Smooth muscle cell (in vitro differentiated cells): ENCODE measurements around the gene NRP2. TPM values are rescaled to one million over a fixed set of nuclear protein-coding genes. Genes with fewer than 3 reads are reported as not detected.

Experiments
- DNase-seq: peaks from one replicate; lab custom pipeline; 2025; ENCODE audit not compliant: unreplicated experiment; lab: John Stamatoyannopoulos, UW
- H2AFZ ChIP-seq: fragments of 200-600 bp; sonication (generic); 2 replicates; pipeline ENCODE4 v1.6.0; 2016; ENCODE audit warnings: antibody characterized with exemption, low read depth, mild to moderate bottlenecking
- H3F3A ChIP-seq: fragments of 200-600 bp; sonication (generic); 2 replicates; pipeline ENCODE4 v1.6.0; 2017; ENCODE audit warnings: antibody characterized with exemption, low read depth
- H3K27ac ChIP-seq: fragments of 200-600 bp; sonication (generic); 2 replicates; pipeline ENCODE4 v1.5.1; 2016; ENCODE audit warnings: low read depth, mild to moderate bottlenecking
- H3K27me3 ChIP-seq: fragments of 200-600 bp; sonication (generic); 2 replicates; pipeline ENCODE4 v1.6.1; 2016; ENCODE audit warnings: low read depth, mild to moderate bottlenecking
- H3K36me3 ChIP-seq: fragments of 200-600 bp; sonication (generic); 2 replicates; pipeline ENCODE4 v1.5.1; 2016; ENCODE audit warnings: low read depth
- H3K4me1 ChIP-seq: fragments of 200-600 bp; sonication (generic); 2 replicates; pipeline ENCODE4 v1.5.1; 2016; ENCODE audit warnings: low read depth
- H3K4me2 ChIP-seq: fragments of 200-600 bp; sonication (generic); 2 replicates; pipeline ENCODE4 v1.6.0; 2016; ENCODE audit warnings: mild to moderate bottlenecking
- H3K4me3 ChIP-seq: fragments of 200-600 bp; sonication (generic); 2 replicates; pipeline ENCODE4 v1.5.1; 2016; ENCODE audit warnings: mild to moderate bottlenecking
- H3K79me2 ChIP-seq: fragments of 200-600 bp; sonication (generic); 2 replicates; pipeline ENCODE4 v1.6.0; 2016; ENCODE audit warnings: low read depth, mild to moderate bottlenecking
- H3K9ac ChIP-seq: fragments of 200-600 bp; sonication (generic); 2 replicates; pipeline ENCODE4 v1.6.0; 2016; ENCODE audit warnings: low read depth
- H3K9me3 ChIP-seq: fragments of 200-600 bp; sonication (generic); replicated peaks from 2 replicates; pipeline ENCODE4 v1.5.1; 2016; ENCODE audit warnings: low read depth
- H4K20me1 ChIP-seq: fragments of 200-600 bp; sonication (generic); 2 replicates; pipeline ENCODE4 v1.6.0; 2016; ENCODE audit warnings: low read depth
- CTCF ChIP-seq: fragments of 200-600 bp; sonication (generic); IDR thresholded peaks from 2 replicates; pipeline ENCODE4 v1.5.1; 2017; ENCODE audit warnings: borderline replicate concordance, mild to moderate bottlenecking, antibody characterized with exemption; ENCODE audit not compliant: insufficient read depth, poor library complexity, severe bottlenecking
- WGBS: methylation state at CpG from one replicate; pipeline ENCODE4 v1.1.7; 2016; ENCODE audit warnings: low lambda C conversion rate; 5-methylcytosine and 5-hydroxymethylcytosine counted together
- polyA plus RNA-seq: library from polyadenylated mRNA; unstranded; fragments of >200 nt; fragmentation: Nextera tagmentation; extraction: Ambion mirVana; gene quantifications from 2 replicates; pipeline ENCODE4 v1.2.1, GENCODE V29; 2016
- total RNA-seq: library from RNA; depleted of rRNA; stranded (reverse); fragments of >200 nt; gene quantifications from 2 replicates; pipeline ENCODE4 v1.2.3, GENCODE V29; 2014

Gene NRP2
- total and polyA plus RNA-seq, 2 experiments from 2014 or later = 58.4 to 96.1 TPM

GRCh38 chr2:205681401-205682238 is 681 bp upstream of the NRP2 start:
- H3K4me2 ChIP-seq = peak overlapping the region; percentile 100
- peak overlapping the region; percentile 24 for H3K27ac ChIP-seq

GRCh38 chr2:205682971-205683501 is 735 bp downstream of the NRP2 start:
- Histone ChIP-seq H4K20me1 (peaks cover 11% of the 10 kb centered on the region), H3F3A (peaks cover 14% of the 10 kb centered on the region), H3K27me3 (no peaks in the 10 kb centered on the region), H3K27ac (peak overlapping the region; percentile 44), H2AFZ (peak overlapping the region; percentile 6), H3K4me1 (peaks cover 31% of the 10 kb centered on the region), H3K4me3 (peak overlapping the region; percentile 74), H3K36me3 (no peaks in the 10 kb centered on the region), H3K9ac (peak overlapping the region; percentile 64), H3K79me2 (peaks cover 53% of the 10 kb centered on the region), H3K9me3 (no peaks in the 10 kb centered on the region), H3K4me2 (peak overlapping the region; percentile 100)
- TF ChIP-seq CTCF = no peak
- WGBS = 3% methylated on average over 10 of the region's 10 CpGs
- DNase-seq = no peak

More at GRCh38 chr2:205681401-205682238, 681 bp upstream of the NRP2 start:
- whole genome bisulfite sequencing = 3% methylated on average over 47 of the region's 49 CpGs
- H3K4me3 ChIP-seq = peak overlapping the region; percentile 74
- no peak for DNase-seq
- no peaks in the 10 kb centered on the region for H3K27me3 ChIP-seq
- peak overlapping the region; percentile 64 for H3K9ac ChIP-seq
- H3F3A ChIP-seq = peaks cover 14% of the 10 kb centered on the region
- H3K9me3 ChIP-seq = no peaks in the 10 kb centered on the region
- no peaks in the 10 kb centered on the region for H3K36me3 ChIP-seq
- TF ChIP-seq CTCF = no peak
- peaks cover 40% of the 10 kb centered on the region for H3K79me2 ChIP-seq
- H4K20me1 ChIP-seq = peaks cover 11% of the 10 kb centered on the region
- H3K4me1 ChIP-seq = peaks cover 20% of the 10 kb centered on the region
- peak overlapping the region; percentile 6 for H2AFZ ChIP-seq

GRCh38 chr2:205683502-205684367 is 1.4 kb downstream of the NRP2 start:
- Histone ChIP-seq H3K27ac (peak overlapping the region; percentile 44), H3K9ac (peak overlapping the region; percentile 64), H3K4me2 (peak overlapping the region; percentile 100), H3K36me3 (no peaks in the 10 kb centered on the region), H3K79me2 (peaks cover 60% of the 10 kb centered on the region), H3K4me1 (peaks cover 38% of the 10 kb centered on the region), H2AFZ (peak overlapping the region; percentile 6), H4K20me1 (peaks cover 11% of the 10 kb centered on the region), H3K9me3 (no peaks in the 10 kb centered on the region), H3F3A (peaks cover 14% of the 10 kb centered on the region), H3K4me3 (peak overlapping the region; percentile 74), H3K27me3 (no peaks in the 10 kb centered on the region)
- no peak for DNase-seq
- TF ChIP-seq CTCF = no peak
- 18% methylated on average over 10 of the region's 10 CpGs for WGBS
